Measurements from ENCODE around the gene CHD2.

CHD2 gene

GRCh38 chr15:92896561-92896960, 3.6 kb upstream of the CHD2 start:
- no peak for DNase-seq
- H2BK120ac ChIP-seq (ENCODE audit: low read depth, low read length), result no peak overlapping the region
- no peak overlapping the region for H3K23ac ChIP-seq (ENCODE audit: low read length in 2 of 2)
- peak overlapping the region; percentile 78 for H3K9ac ChIP-seq (ENCODE audit: low read length)
- H3K4ac ChIP-seq (ENCODE audit: low read depth in 1 of 2, low read length in 2 of 2), result no peak overlapping the region
- H3K9me3 ChIP-seq (ENCODE audit: control insufficient read depth, low read length), result no peaks in the 10 kb centered on the region
- H3K18ac ChIP-seq (ENCODE audit: low read depth in 1 of 2, low read length in 2 of 2), result no peak overlapping the region
- H3K4me2 ChIP-seq (ENCODE audit: low read length, poor library complexity, severe bottlenecking), result no peak overlapping the region
- no peak overlapping the region for H3K27ac ChIP-seq (ENCODE audit: low read length, poor library complexity, severe bottlenecking)
- H2BK5ac ChIP-seq (ENCODE audit: low read depth, low read length, poor library complexity, severe bottlenecking), result no peak overlapping the region
- no peak overlapping the region for H4K8ac ChIP-seq (ENCODE audit: low read length)
- H2BK15ac ChIP-seq (ENCODE audit: low read depth, poor library complexity, severe bottlenecking), result no peak overlapping the region
- H2AK5ac ChIP-seq (ENCODE audit: low read length, severe bottlenecking), result no peak overlapping the region
- no peak overlapping the region for H3K14ac ChIP-seq (ENCODE audit: low read length in 2 of 2)
- H3K4me3 ChIP-seq (ENCODE audit: insufficient read depth in 1 of 2, low read depth in 1 of 2, low read length in 2 of 2), result no peak overlapping the region
- H2BK12ac ChIP-seq (ENCODE audit: low read length in 2 of 2), result no peak overlapping the region
- no peak overlapping the region for H4K91ac ChIP-seq (ENCODE audit: low read length)
- H2AFZ ChIP-seq (ENCODE audit: low read depth, low read length), result no peak overlapping the region
- no peaks in the 10 kb centered on the region for H3K79me1 ChIP-seq (replicated peaks; ENCODE audit: low read length, poor library complexity, severe bottlenecking)
- peaks cover 12 to 84% of the 10 kb centered on the region in 2 experiments for H3K36me3 ChIP-seq (ENCODE audit: control insufficient read depth in 1 of 2, insufficient read depth in 2 of 2, low read depth in 1 of 2, low read length in 2 of 2)
- no peaks in the 10 kb centered on the region for H3K27me3 ChIP-seq (ENCODE audit: control insufficient read depth in 1 of 2, insufficient read depth in 1 of 2, low read length in 2 of 2)
- H3K4me1 ChIP-seq (ENCODE audit: control insufficient read depth, insufficient read depth, low read depth, low read length), result peaks cover 4% of the 10 kb centered on the region

GRCh38 chr15:92897620-92898019, 2.5 kb upstream of the CHD2 start:
- Histone ChIP-seq H2AK5ac (ENCODE audit: low read length, severe bottlenecking) (no peak overlapping the region), H2BK120ac (ENCODE audit: low read depth, low read length) (no peak overlapping the region), H3K27ac (ENCODE audit: low read length, poor library complexity, severe bottlenecking) (no peak overlapping the region), H3K79me1 (replicated peaks; ENCODE audit: low read length, poor library complexity, severe bottlenecking) (no peaks in the 10 kb centered on the region), H3K23ac (ENCODE audit: low read length in 2 of 2) (no peak overlapping the region), H2BK12ac (ENCODE audit: low read length in 2 of 2) (no peak overlapping the region), H4K8ac (ENCODE audit: low read length) (no peak overlapping the region), H3K27me3 (ENCODE audit: control insufficient read depth in 1 of 2, insufficient read depth in 1 of 2, low read length in 2 of 2) (no peaks in the 10 kb centered on the region), H2AFZ (ENCODE audit: low read depth, low read length) (no peak overlapping the region), H3K4ac (ENCODE audit: low read depth in 1 of 2, low read length in 2 of 2) (no peak overlapping the region), H4K91ac (ENCODE audit: low read length) (no peak overlapping the region), H3K9me3 (ENCODE audit: control insufficient read depth, low read length) (no peaks in the 10 kb centered on the region), H3K18ac (ENCODE audit: low read depth in 1 of 2, low read length in 2 of 2) (no peak overlapping the region), H3K14ac (ENCODE audit: low read length in 2 of 2) (no peak overlapping the region), H3K9ac (ENCODE audit: low read length) (no peak overlapping the region), H3K36me3 (ENCODE audit: control insufficient read depth in 1 of 2, insufficient read depth in 2 of 2, low read depth in 1 of 2, low read length in 2 of 2) (peaks cover 11 to 82% of the 10 kb centered on the region in 2 experiments), H3K4me3 (ENCODE audit: insufficient read depth in 1 of 2, low read depth in 1 of 2, low read length in 2 of 2) (no peak overlapping the region), H2BK5ac (ENCODE audit: low read depth, low read length, poor library complexity, severe bottlenecking) (no peak overlapping the region), H2BK15ac (ENCODE audit: low read depth, poor library complexity, severe bottlenecking) (no peak overlapping the region), H3K4me2 (ENCODE audit: low read length, poor library complexity, severe bottlenecking) (no peak overlapping the region), H3K4me1 (ENCODE audit: control insufficient read depth, insufficient read depth, low read depth, low read length) (peaks cover 4% of the 10 kb centered on the region)
- 100% methylated on average over 1 of the region's 1 CpG for WGBS
- no peak for DNase-seq

- H2AK5ac ChIP-seq (ENCODE audit: low read length, severe bottlenecking), result no peak overlapping the region
- H2BK5ac ChIP-seq (ENCODE audit: low read depth, low read length, poor library complexity, severe bottlenecking), result peak overlapping the region; percentile 44
- no peak overlapping the region for H3K14ac ChIP-seq (ENCODE audit: low read length in 2 of 2)
- H3K79me1 ChIP-seq (replicated peaks; ENCODE audit: low read length, poor library complexity, severe bottlenecking), result no peaks in the 10 kb centered on the region
- no peaks in the 10 kb centered on the region for H3K27me3 ChIP-seq (ENCODE audit: control insufficient read depth in 1 of 2, insufficient read depth in 1 of 2, low read length in 2 of 2)
- H3K4me1 ChIP-seq (ENCODE audit: control insufficient read depth, insufficient read depth, low read depth, low read length), result peaks cover 3% of the 10 kb centered on the region
- H4K91ac ChIP-seq (ENCODE audit: low read length), result no peak overlapping the region
- no peak overlapping the region for H4K8ac ChIP-seq (ENCODE audit: low read length)
- H3K27ac ChIP-seq (ENCODE audit: low read length, poor library complexity, severe bottlenecking), result no peak overlapping the region
- no peak overlapping the region for H2BK120ac ChIP-seq (ENCODE audit: low read depth, low read length)
- peaks cover 5 to 78% of the 10 kb centered on the region in 2 experiments for H3K36me3 ChIP-seq (ENCODE audit: control insufficient read depth in 1 of 2, insufficient read depth in 2 of 2, low read depth in 1 of 2, low read length in 2 of 2)
- no peak overlapping the region for H2BK12ac ChIP-seq (ENCODE audit: low read length in 2 of 2)
- H2AFZ ChIP-seq (ENCODE audit: low read depth, low read length), result no peak overlapping the region
- no peak overlapping the region for H3K18ac ChIP-seq (ENCODE audit: low read depth in 1 of 2, low read length in 2 of 2)
- H3K4me3 ChIP-seq (ENCODE audit: insufficient read depth in 1 of 2, low read depth in 1 of 2, low read length in 2 of 2), result no peak overlapping the region
- no peak overlapping the region for H3K23ac ChIP-seq (ENCODE audit: low read length in 2 of 2)
- H3K9ac ChIP-seq (ENCODE audit: low read length), result no peak overlapping the region
- DNase-seq, result no peak
- WGBS, result 96% methylated on average over 5 of the region's 5 CpGs
- H3K4ac ChIP-seq (ENCODE audit: low read depth in 1 of 2, low read length in 2 of 2), result no peak overlapping the region
- H3K9me3 ChIP-seq (ENCODE audit: control insufficient read depth, low read length), result no peaks in the 10 kb centered on the region
- H2BK15ac ChIP-seq (ENCODE audit: low read depth, poor library complexity, severe bottlenecking), result no peak overlapping the region
- no peak overlapping the region for H3K4me2 ChIP-seq (ENCODE audit: low read length, poor library complexity, severe bottlenecking)
Observed at GRCh38 chr15:92898988-92899582, 1.0 kb upstream of the CHD2 start.

GRCh38 chr15:92899601-92899947, 550 bp upstream of the CHD2 start:
- DNase-seq, result no peak
- Histone ChIP-seq H3K9me3 (ENCODE audit: control insufficient read depth, low read length) (no peaks in the 10 kb centered on the region), H2BK12ac (ENCODE audit: low read length in 2 of 2) (no peak overlapping the region), H3K9ac (ENCODE audit: low read length) (peak overlapping the region; percentile 100), H2BK120ac (ENCODE audit: low read depth, low read length) (no peak overlapping the region), H3K14ac (ENCODE audit: low read length in 2 of 2) (no peak overlapping the region), H3K27me3 (ENCODE audit: control insufficient read depth in 1 of 2, insufficient read depth in 1 of 2, low read length in 2 of 2) (no peaks in the 10 kb centered on the region), H2BK15ac (ENCODE audit: low read depth, poor library complexity, severe bottlenecking) (no peak overlapping the region), H4K8ac (ENCODE audit: low read length) (no peak overlapping the region), H3K36me3 (ENCODE audit: control insufficient read depth in 1 of 2, insufficient read depth in 2 of 2, low read depth in 1 of 2, low read length in 2 of 2) (peaks cover 3 to 73% of the 10 kb centered on the region in 2 experiments), H3K23ac (ENCODE audit: low read length in 2 of 2) (no peak overlapping the region), H2AK5ac (ENCODE audit: low read length, severe bottlenecking) (no peak overlapping the region), H4K91ac (ENCODE audit: low read length) (no peak overlapping the region), H2AFZ (ENCODE audit: low read depth, low read length) (no peak overlapping the region), H3K18ac (ENCODE audit: low read depth in 1 of 2, low read length in 2 of 2) (no peak overlapping the region), H3K79me1 (replicated peaks; ENCODE audit: low read length, poor library complexity, severe bottlenecking) (no peaks in the 10 kb centered on the region), H3K4ac (ENCODE audit: low read depth in 1 of 2, low read length in 2 of 2) (no peak overlapping the region), H3K4me1 (ENCODE audit: control insufficient read depth, insufficient read depth, low read depth, low read length) (peaks cover 3% of the 10 kb centered on the region), H3K27ac (ENCODE audit: low read length, poor library complexity, severe bottlenecking) (peak overlapping the region; percentile 99), H3K4me2 (ENCODE audit: low read length, poor library complexity, severe bottlenecking) (no peak overlapping the region), H3K4me3 (ENCODE audit: insufficient read depth in 1 of 2, low read depth in 1 of 2, low read length in 2 of 2) (peak overlapping the region in 1 of 2 experiments; percentile 92), H2BK5ac (ENCODE audit: low read depth, low read length, poor library complexity, severe bottlenecking) (no peak overlapping the region)
- WGBS, result 90% methylated on average over 1 of the region's 1 CpG

Measured in mesenchymal stem cell (in vitro differentiated cells and primary cell).